ENCODE data around the gene SPEF1. TPM values are rescaled to one million over a fixed set of nuclear protein-coding genes. Genes with fewer than 3 reads are reported as not detected.

Gene SPEF1
- total and polyA plus RNA-seq, 2 experiments from 2014 or later: 1.2 to 1.6 TPM

GRCh38 chr20:3786126-3786484 lies 4.9 kb upstream of the SPEF1 start:
- Histone ChIP-seq H3K36me3 (no peaks in the 10 kb centered on the region), H3K27me3 (peaks cover 4% of the 10 kb centered on the region), H3K4me3 (peak overlapping the region; percentile 47), H3K27ac (no peak overlapping the region), H3K4me1 (ENCODE audit: low read depth) (peaks cover 5% of the 10 kb centered on the region), H3K9me3 (ENCODE audit: low read depth) (no peaks in the 10 kb centered on the region)
- DNase-seq (ENCODE audit: low read depth in 1 of 2, low spot score in 1 of 2): peak; percentile 60 to 68
- no peak for TF ChIP-seq CTCF (IDR thresholded peaks at IDR 0.05; ENCODE audit: low read depth, low read length)

GRCh38 chr20:3785240-3786125 lies 4.2 kb upstream of the SPEF1 start:
- H3K4me3 ChIP-seq: peak overlapping the region; percentile 47
- no peak overlapping the region for H3K27ac ChIP-seq
- peak; percentile 4 for TF ChIP-seq CTCF (IDR thresholded peaks at IDR 0.05; ENCODE audit: low read depth, low read length)
- H3K27me3 ChIP-seq: peaks cover 4% of the 10 kb centered on the region
- H3K36me3 ChIP-seq: no peaks in the 10 kb centered on the region
- no peak for DNase-seq (ENCODE audit: low read depth in 1 of 2, low spot score in 1 of 2)
- no peaks in the 10 kb centered on the region for H3K9me3 ChIP-seq (ENCODE audit: low read depth)
- peaks cover 5% of the 10 kb centered on the region for H3K4me1 ChIP-seq (ENCODE audit: low read depth)

- Histone ChIP-seq H3K4me1 (ENCODE audit: low read depth) (peaks cover 5% of the 10 kb centered on the region), H3K4me3 (no peak overlapping the region), H3K27ac (no peak overlapping the region), H3K9me3 (ENCODE audit: low read depth) (no peaks in the 10 kb centered on the region), H3K27me3 (peaks cover 5% of the 10 kb centered on the region), H3K36me3 (no peaks in the 10 kb centered on the region)
- DNase-seq (ENCODE audit: low read depth in 1 of 2, low spot score in 1 of 2): no peak
- TF ChIP-seq CTCF (IDR thresholded peaks at IDR 0.05; ENCODE audit: low read depth, low read length): no peak
Measured at GRCh38 chr20:3784863-3785239, 3.6 kb upstream of the SPEF1 start.

GRCh38 chr20:3784216-3784853 lies 3.1 kb upstream of the SPEF1 start:
- H3K36me3 ChIP-seq: no peaks in the 10 kb centered on the region
- no peak for DNase-seq (ENCODE audit: low read depth in 1 of 2, low spot score in 1 of 2)
- TF ChIP-seq CTCF (IDR thresholded peaks at IDR 0.05; ENCODE audit: low read depth, low read length): no peak
- peaks cover 11% of the 10 kb centered on the region for H3K27me3 ChIP-seq
- H3K9me3 ChIP-seq (ENCODE audit: low read depth): no peaks in the 10 kb centered on the region
- H3K4me3 ChIP-seq: no peak overlapping the region
- H3K27ac ChIP-seq: no peak overlapping the region
- H3K4me1 ChIP-seq (ENCODE audit: low read depth): peaks cover 5% of the 10 kb centered on the region

DNA sequence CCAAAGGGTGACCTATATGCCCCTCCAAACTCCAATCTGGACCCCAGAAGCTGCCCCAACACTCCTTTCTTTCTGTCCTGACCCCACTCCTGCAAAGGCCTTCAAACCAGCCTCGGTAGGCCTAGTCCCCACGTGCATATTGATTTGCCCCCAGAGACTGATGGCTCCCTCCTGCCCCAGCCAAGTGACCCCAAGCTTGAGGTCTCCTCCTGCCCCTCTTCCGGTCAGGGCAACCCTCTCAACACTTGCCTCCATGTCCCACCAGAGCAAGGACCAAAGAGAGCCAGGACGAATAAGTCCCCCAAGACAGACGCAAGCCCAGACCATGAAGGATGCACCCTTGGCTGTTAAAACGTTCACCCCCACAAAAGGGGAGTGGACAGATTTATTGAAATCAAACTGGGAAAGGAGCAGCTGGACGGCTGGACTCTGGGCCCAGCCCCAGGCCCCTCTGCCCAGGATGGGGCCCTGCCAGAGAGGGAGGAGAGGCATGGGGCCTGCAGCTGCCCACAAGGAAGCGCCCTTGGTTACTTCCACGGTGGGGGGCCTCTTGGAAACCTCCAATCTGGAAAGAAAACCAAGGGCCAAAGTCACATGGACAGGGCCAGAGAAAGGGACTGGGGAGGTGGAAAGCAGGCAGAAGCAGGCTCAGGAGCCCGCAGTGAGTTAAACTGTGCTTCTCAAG lies 2.4 kb upstream of the SPEF1 start:
- H3K27me3 ChIP-seq: peaks cover 17% of the 10 kb centered on the region
- H3K4me3 ChIP-seq: no peak overlapping the region
- no peak for DNase-seq (ENCODE audit: low read depth in 1 of 2, low spot score in 1 of 2)
- no peak for TF ChIP-seq CTCF (IDR thresholded peaks at IDR 0.05; ENCODE audit: low read depth, low read length)
- peaks cover 5% of the 10 kb centered on the region for H3K4me1 ChIP-seq (ENCODE audit: low read depth)
- no peaks in the 10 kb centered on the region for H3K36me3 ChIP-seq
- H3K27ac ChIP-seq: no peak overlapping the region
- no peaks in the 10 kb centered on the region for H3K9me3 ChIP-seq (ENCODE audit: low read depth)
